ENCODE measurements around the gene PPP1R8. TPM values are rescaled to one million over a fixed set of nuclear protein-coding genes. Genes with fewer than 3 reads are reported as not detected.

PPP1R8 gene
- total RNA-seq, 1 experiment from 2014 or later: 38.4 TPM

GRCh38 chr1:27884006-27884954 lies 53.7 kb downstream of the PPP1R8 start:
- Histone ChIP-seq H3F3A (ENCODE audit: insufficient read depth, low read depth) (no peaks in the 10 kb centered on the region), H3K79me2 (ENCODE audit: low read depth) (no peaks in the 10 kb centered on the region), H3K27ac (no peak overlapping the region), H3K4me1 (replicated peaks; ENCODE audit: insufficient read depth) (no peaks in the 10 kb centered on the region), H3K36me3 (ENCODE audit: low read depth) (no peaks in the 10 kb centered on the region), H2AFZ (no peak overlapping the region), H4K20me1 (ENCODE audit: insufficient read depth) (no peaks in the 10 kb centered on the region), H3K9me2 (ENCODE audit: insufficient read depth) (no peaks in the 10 kb centered on the region), H3K4me3 (no peak overlapping the region), H3K9me3 (ENCODE audit: insufficient read depth, low read depth) (no peaks in the 10 kb centered on the region), H3K4me2 (no peak overlapping the region), H3K27me3 (ENCODE audit: insufficient read depth, low read depth) (no peaks in the 10 kb centered on the region)
- no TSS peak for BruUV-seq (replicated peaks)
- no peak for DNase-seq
- TF ChIP-seq EZH2 (IDR thresholded peaks at IDR 0.05; ENCODE audit: low read depth): no peak
- ChIA-PET CTCF (no interaction called here), POLR2A (ENCODE audit: unreplicated experiment) (interaction anchor here (0.7 kb wide), 1 partner anchor 202 kb away, joined by 4 read pairs; no protein-coding TSS in a partner anchor)
- intact Hi-C loops (cut with micrococcal nuclease; ENCODE audit: unreplicated experiment): no loop called here

DNA sequence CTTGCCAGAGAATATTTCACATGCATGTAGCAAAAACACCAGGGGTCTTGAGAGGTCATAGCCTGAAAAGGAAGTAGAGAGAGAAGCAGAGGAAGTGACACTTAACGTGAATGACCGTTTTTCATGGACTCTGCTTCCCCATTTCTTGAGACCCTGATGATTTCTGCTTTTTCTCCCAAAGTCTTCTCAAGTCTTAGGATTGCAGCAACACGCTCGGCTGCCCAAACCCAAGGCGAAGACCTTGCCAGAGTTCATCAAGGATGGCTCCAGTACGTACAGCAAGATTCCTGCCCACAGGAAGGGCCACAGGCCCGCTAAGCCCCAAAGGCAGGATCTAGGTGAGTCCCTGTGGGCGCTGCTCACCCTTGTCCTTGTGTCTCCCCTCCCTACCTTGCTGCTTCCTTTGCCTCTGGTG lies 54.5 kb downstream of the PPP1R8 start:
- Histone ChIP-seq H3K4me3 (no peak overlapping the region), H3K9me3 (ENCODE audit: insufficient read depth, low read depth) (no peaks in the 10 kb centered on the region), H3K4me2 (no peak overlapping the region), H2AFZ (no peak overlapping the region), H3K27ac (no peak overlapping the region), H3K9me2 (ENCODE audit: insufficient read depth) (no peaks in the 10 kb centered on the region), H3K79me2 (ENCODE audit: low read depth) (no peaks in the 10 kb centered on the region), H3F3A (ENCODE audit: insufficient read depth, low read depth) (no peaks in the 10 kb centered on the region), H4K20me1 (ENCODE audit: insufficient read depth) (no peaks in the 10 kb centered on the region), H3K4me1 (replicated peaks; ENCODE audit: insufficient read depth) (no peaks in the 10 kb centered on the region), H3K36me3 (ENCODE audit: low read depth) (no peaks in the 10 kb centered on the region), H3K27me3 (ENCODE audit: insufficient read depth, low read depth) (no peaks in the 10 kb centered on the region)
- intact Hi-C loops (cut with micrococcal nuclease; ENCODE audit: unreplicated experiment): no loop called here
- no TSS peak for BruUV-seq (replicated peaks)
- no peak for DNase-seq
- TF ChIP-seq EZH2 (IDR thresholded peaks at IDR 0.05; ENCODE audit: low read depth) (no peak), CTCF (conservative IDR thresholded peaks at IDR 0.05) (no peak)
- ChIA-PET CTCF (no interaction called here), POLR2A (ENCODE audit: unreplicated experiment) (no interaction called here)

DNA sequence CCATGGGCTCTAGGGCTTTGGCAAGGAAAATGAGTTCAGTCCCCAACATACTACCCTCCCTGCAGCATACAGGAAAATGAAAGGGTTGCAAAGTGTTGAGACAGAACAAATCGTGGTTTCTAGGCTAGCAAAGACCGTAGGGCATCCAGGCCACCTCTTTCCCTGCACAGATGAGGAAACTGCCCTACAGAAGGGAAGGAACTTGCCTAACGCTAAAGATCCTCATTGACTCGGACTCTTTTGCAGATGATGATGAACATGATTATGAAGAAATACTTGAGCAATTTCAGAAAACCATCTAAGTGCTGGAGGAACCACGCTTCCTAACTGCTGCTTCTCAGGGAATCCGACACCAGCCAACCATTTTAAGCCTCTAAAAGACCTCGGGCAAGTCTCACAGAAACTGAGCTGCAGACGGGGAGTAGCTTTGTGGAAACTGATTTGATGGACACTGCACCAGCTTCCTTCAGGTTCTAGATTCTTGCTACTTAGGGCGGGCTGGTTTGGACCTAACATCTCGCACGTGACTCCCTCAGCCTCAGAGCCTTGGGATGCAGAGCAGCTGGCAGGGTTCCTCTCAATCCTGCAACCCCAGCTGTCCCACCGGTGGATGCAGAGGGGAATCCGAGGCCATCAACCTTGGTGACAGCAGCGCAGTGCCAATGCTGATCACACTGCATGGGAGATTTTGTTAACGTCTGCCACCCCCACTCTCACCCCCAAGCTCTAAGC lies 55.2 kb downstream of the PPP1R8 start:
- POLR2A ChIA-PET (ENCODE audit: unreplicated experiment): no interaction called here

More for the DNA sequence above, 55.2 kb downstream of the PPP1R8 start:
- no peaks in the 10 kb centered on the region for H3K4me1 ChIP-seq (replicated peaks; ENCODE audit: insufficient read depth)
- H3K9me3 ChIP-seq (ENCODE audit: insufficient read depth, low read depth): no peaks in the 10 kb centered on the region
- no peak for DNase-seq
- H3K4me3 ChIP-seq: no peak overlapping the region
- no peaks in the 10 kb centered on the region for H3K79me2 ChIP-seq (ENCODE audit: low read depth)
- TF ChIP-seq CTCF (conservative IDR thresholded peaks at IDR 0.05) (no peak), EZH2 (IDR thresholded peaks at IDR 0.05; ENCODE audit: low read depth) (no peak)
- intact Hi-C loops (cut with micrococcal nuclease; ENCODE audit: unreplicated experiment): no loop called here
- no peak overlapping the region for H3K4me2 ChIP-seq
- H2AFZ ChIP-seq: no peak overlapping the region
- H3K27ac ChIP-seq: no peak overlapping the region
- CTCF ChIA-PET: no interaction called here
- no peaks in the 10 kb centered on the region for H3K9me2 ChIP-seq (ENCODE audit: insufficient read depth)
- H4K20me1 ChIP-seq (ENCODE audit: insufficient read depth): no peaks in the 10 kb centered on the region
- BruUV-seq (replicated peaks): no TSS peak
- H3F3A ChIP-seq (ENCODE audit: insufficient read depth, low read depth): no peaks in the 10 kb centered on the region
- H3K27me3 ChIP-seq (ENCODE audit: insufficient read depth, low read depth): no peaks in the 10 kb centered on the region
- no peaks in the 10 kb centered on the region for H3K36me3 ChIP-seq (ENCODE audit: low read depth)
